ENCODE measurements around the gene SLC2A6. TPM values are rescaled to one million over a fixed set of nuclear protein-coding genes. Genes with fewer than 3 reads are reported as not detected.

The SLC2A6 gene
- total and polyA plus RNA-seq, 2 of the 8 experiments (the other 6 are each of a cell fraction or from before 2014, with no cell fraction given), result 16.6 to 17.8 TPM

- TF ChIP-seq POU5F1 (IDR thresholded peaks at IDR 0.05; ENCODE audit: low read depth, low read length), result no peak
- TF ChIP-seq BCL11A (IDR thresholded peaks at IDR 0.05; ENCODE audit: low read depth in 2 of 2, low read length in 2 of 2), result no peak
- no peak for TF ChIP-seq CHD1 (IDR thresholded peaks at IDR 0.05; ENCODE audit: low read depth, low read length)
- TF ChIP-seq BACH1 (IDR thresholded peaks at IDR 0.05; ENCODE audit: low read length), result no peak
Measured at GRCh38 chr9:133477461-133477860, 1.4 kb downstream of the SLC2A6 start (continued).
